Esophagus muscularis mucosa (tissue), 4 donors: ENCODE measurements around the gene MRC1. TPM values are rescaled to one million over a fixed set of nuclear protein-coding genes. Genes with fewer than 3 reads are reported as not detected.

Experiments used
- DNase-seq: peaks from one replicate; pipeline ENCODE4 v3.0.0-alpha.2; 2017; ENCODE audit errors: extremely low spot score
- H3K27ac ChIP-seq, 4 donors: fragments of 200-600 bp; sonication (generic); replicated peaks in 1 of 4; 1 replicate in 3 of 4; 2 replicates in 1 of 4; pipeline ENCODE4 v1.5.1; 2016 to 2019; ENCODE audit warnings: mild to moderate bottlenecking in 1 of 4
- H3K27me3 ChIP-seq, 4 donors: fragments of 200-600 bp; sonication (generic); one replicate each; pipeline versions ENCODE4 v1.5.1 to v1.6.0; 2016 to 2019
- H3K36me3 ChIP-seq, 4 donors: fragments of 200-600 bp; sonication (generic); one replicate each; pipeline ENCODE4 v1.5.1; 2016 to 2019
- H3K4me1 ChIP-seq, 4 donors: fragments of 200-600 bp; sonication (generic); one replicate each; pipeline ENCODE4 v1.5.1; 2016 to 2019
- H3K4me3 ChIP-seq, 4 donors: fragments of 200-600 bp; sonication (generic); 1 replicate in 2 of 4; 2 replicates in 2 of 4; pipeline ENCODE4 v1.5.1; 2016 to 2019; ENCODE audit warnings: mild to moderate bottlenecking in 4 of 4, moderate library complexity in 1 of 4
- H3K9me3 ChIP-seq, 4 donors: fragments of 200-600 bp; sonication (generic); 1 replicate in 3 of 4; 2 replicates in 1 of 4; pipeline ENCODE4 v1.5.1; 2016 to 2019
- EP300 ChIP-seq: sonication (generic); formaldehyde crosslinking; IDR thresholded peaks from one replicate; pipeline ENCODE4 v1.6.1; 2017; ENCODE audit warnings: antibody characterized with exemption
- POLR2A ChIP-seq: fragments of 450-650 bp; IDR thresholded peaks from one replicate; pipeline ENCODE4 v1.6.1; 2017; ENCODE audit warnings: antibody characterized with exemption, moderate library complexity, mild to moderate bottlenecking, low read depth
- POLR2AphosphoS5 ChIP-seq, 2 donors: sonication (generic); formaldehyde crosslinking; IDR thresholded peaks; one replicate each; pipeline ENCODE4 v1.6.1; 2017; ENCODE audit warnings: antibody characterized with exemption in 2 of 2
- WGBS: methylation state at CpG from one replicate; pipeline ENCODE4 v1.1.5; 2018; 5-methylcytosine and 5-hydroxymethylcytosine counted together
- intact Hi-C: fragments of 100-400 bp; cut with DNase I; formaldehyde crosslinking; loops from one replicate; pipeline ENCODE4 v1.15.1; 2023
- total RNA-seq, 4 donors: library from RNA; depleted of rRNA; stranded (reverse); fragments of >200 nt; gene quantifications; one replicate each; pipeline versions ENCODE4 v1.1.0 to v1.2.1, GENCODE V29; 2016
- TF ChIP-seq, protein P1 (sequence below), 3 experiments: fragments of 200-600 bp in 2 of 3; fragments of 450-650 bp in 1 of 3; sonication (generic) in 2 of 3; IDR thresholded peaks; one replicate each; pipeline ENCODE4 v1.5.1; 2017 to 2019; ENCODE audit warnings: antibody characterized with exemption in 3 of 3, mild to moderate bottlenecking in 2 of 3, moderate library complexity in 1 of 3

MRC1 gene
- total RNA-seq, 4 donors from 2014 or later = 21.9 to 69.6 (median 39.7) TPM

DNA sequence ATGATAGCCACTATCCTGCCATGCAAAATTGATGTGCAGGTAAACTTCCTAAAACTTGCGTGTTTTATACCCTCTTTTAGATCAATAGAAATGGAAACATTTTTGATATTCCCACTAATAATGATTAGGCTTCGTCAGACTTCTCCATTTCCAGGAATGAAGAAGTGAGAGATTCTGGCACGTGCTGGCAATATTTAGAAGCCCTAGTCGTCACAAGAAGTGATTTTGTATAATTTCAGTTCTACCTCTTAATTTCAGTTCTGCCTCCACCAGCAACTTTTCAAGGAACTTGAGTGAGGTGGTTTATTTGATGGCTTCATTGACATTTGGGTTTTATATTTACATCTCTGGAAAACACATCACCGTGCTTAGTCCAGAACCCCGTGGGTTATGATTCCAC, 61.9 kb downstream of the MRC1 start:
- Histone ChIP-seq H3K9me3 (no peaks in the 10 kb centered on the region), H3K36me3 (no peaks in the 10 kb centered on the region), H3K27ac (no peak overlapping the region), H3K4me3 (no peak overlapping the region), H3K4me1 (no peaks in the 10 kb centered on the region), H3K27me3 (no peaks in the 10 kb centered on the region)
- intact Hi-C loops = no loop called here
- no peak for DNase-seq
- TF ChIP-seq, protein P1, sequence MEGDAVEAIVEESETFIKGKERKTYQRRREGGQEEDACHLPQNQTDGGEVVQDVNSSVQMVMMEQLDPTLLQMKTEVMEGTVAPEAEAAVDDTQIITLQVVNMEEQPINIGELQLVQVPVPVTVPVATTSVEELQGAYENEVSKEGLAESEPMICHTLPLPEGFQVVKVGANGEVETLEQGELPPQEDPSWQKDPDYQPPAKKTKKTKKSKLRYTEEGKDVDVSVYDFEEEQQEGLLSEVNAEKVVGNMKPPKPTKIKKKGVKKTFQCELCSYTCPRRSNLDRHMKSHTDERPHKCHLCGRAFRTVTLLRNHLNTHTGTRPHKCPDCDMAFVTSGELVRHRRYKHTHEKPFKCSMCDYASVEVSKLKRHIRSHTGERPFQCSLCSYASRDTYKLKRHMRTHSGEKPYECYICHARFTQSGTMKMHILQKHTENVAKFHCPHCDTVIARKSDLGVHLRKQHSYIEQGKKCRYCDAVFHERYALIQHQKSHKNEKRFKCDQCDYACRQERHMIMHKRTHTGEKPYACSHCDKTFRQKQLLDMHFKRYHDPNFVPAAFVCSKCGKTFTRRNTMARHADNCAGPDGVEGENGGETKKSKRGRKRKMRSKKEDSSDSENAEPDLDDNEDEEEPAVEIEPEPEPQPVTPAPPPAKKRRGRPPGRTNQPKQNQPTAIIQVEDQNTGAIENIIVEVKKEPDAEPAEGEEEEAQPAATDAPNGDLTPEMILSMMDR (IDR thresholded peaks at IDR 0.05) = no peak
- no peak for TF ChIP-seq POLR2AphosphoS5 (IDR thresholded peaks at IDR 0.05)
- no peak for TF ChIP-seq EP300
- TF ChIP-seq POLR2A = no peak
- 88% methylated on average over 6 of the region's 6 CpGs for WGBS

DNA sequence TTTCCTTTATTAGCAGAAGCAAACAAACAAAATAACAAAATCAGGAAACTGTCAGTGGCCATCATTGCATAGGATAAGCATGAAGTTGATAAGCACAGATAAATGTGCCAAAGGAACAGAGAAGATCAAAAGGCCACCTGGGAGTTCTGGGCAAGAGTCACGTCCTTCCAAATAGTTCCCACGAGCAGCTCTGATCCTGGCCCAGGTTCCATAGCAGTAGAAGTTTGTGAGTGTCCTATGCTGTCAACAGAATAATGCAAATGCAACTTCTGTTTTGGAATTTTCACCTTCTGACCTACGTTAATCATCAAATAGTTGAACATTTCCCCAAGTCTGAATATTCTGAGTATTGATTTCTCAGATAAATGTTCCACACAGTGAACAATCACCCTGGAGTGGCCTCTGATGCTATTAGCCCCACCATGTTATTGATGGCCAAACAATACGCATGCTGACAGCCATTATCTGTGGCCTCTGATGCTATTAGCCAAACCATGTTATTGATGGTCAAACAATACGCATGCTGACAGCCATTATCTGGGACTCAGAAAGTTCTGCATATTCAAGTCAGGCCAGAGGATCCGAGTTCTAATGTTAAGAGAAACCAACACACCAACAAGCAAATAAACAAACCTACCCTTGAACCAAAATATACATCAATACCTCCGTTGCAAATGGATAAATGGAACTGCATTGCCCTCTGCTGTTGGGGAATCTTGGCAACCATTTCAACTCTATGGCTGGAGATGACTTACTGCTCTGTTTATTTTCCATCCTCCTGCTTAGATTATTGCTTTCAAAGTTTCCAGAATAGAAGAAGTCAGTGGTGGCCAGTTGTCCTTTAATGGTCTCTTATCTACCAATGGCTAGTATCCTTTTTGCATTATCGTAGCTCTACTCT, 63.3 kb downstream of the MRC1 start:
- H3K27me3 ChIP-seq = no peaks in the 10 kb centered on the region
- H3K36me3 ChIP-seq = no peaks in the 10 kb centered on the region
- intact Hi-C loops = no loop called here
- H3K4me1 ChIP-seq = no peaks in the 10 kb centered on the region
- 68% methylated on average over 8 of the region's 8 CpGs for WGBS
- H3K27ac ChIP-seq = no peak overlapping the region
- TF ChIP-seq POLR2A = no peak
- TF ChIP-seq, protein P1 (IDR thresholded peaks at IDR 0.05) = peak in 2 of 3 experiments; percentile 15 to 27
- no peak for DNase-seq
- H3K9me3 ChIP-seq = no peaks in the 10 kb centered on the region
- H3K4me3 ChIP-seq = no peak overlapping the region

GRCh38 chr10:17873946-17874345, 64.8 kb downstream of the MRC1 start:
- TF ChIP-seq, protein P1 (IDR thresholded peaks at IDR 0.05) = no peak
- TF ChIP-seq EP300 (no peak), POLR2A (no peak), POLR2AphosphoS5 (IDR thresholded peaks at IDR 0.05) (no peak)
- 71% methylated on average over 2 of the region's 2 CpGs for WGBS
- Histone ChIP-seq H3K4me1 (no peaks in the 10 kb centered on the region), H3K27ac (no peak overlapping the region), H3K36me3 (no peaks in the 10 kb centered on the region), H3K9me3 (no peaks in the 10 kb centered on the region), H3K27me3 (no peaks in the 10 kb centered on the region), H3K4me3 (no peak overlapping the region)
- DNase-seq = no peak
- intact Hi-C loops = no loop called here

DNA sequence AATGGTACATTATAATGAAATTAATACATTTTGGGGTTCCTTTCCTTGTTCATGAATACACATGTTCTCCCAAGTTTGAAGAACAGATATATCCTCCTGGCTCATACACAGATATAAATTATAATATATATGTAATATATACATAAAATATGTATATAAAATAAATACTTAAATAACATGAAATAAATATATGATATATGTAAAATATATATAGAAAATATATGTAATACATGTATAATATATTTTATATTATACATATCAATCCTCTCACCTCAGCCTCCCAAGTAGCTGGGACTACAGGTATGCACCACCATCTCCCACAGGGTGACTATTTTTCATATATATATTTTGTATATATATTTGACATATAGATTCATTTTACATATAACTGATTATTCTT, 68.0 kb downstream of the MRC1 start:
- H3K4me1 ChIP-seq = peaks cover 0 to 6% (median 4%) of the 10 kb centered on the region in 4 donors
- H3K27ac ChIP-seq = no peak overlapping the region
- no peak overlapping the region for H3K4me3 ChIP-seq
- no peaks in the 10 kb centered on the region for H3K9me3 ChIP-seq
- intact Hi-C loops = no loop called here
- DNase-seq = no peak
- TF ChIP-seq POLR2A (no peak), EP300 (no peak), POLR2AphosphoS5 (IDR thresholded peaks at IDR 0.05) (no peak)
- TF ChIP-seq, protein P1 (IDR thresholded peaks at IDR 0.05) = no peak
- H3K27me3 ChIP-seq = no peaks in the 10 kb centered on the region
- no peaks in the 10 kb centered on the region for H3K36me3 ChIP-seq
